MM.1S (cell line): Measurements from ENCODE around the gene TIPIN.

Experiments used
- DNase-seq: peaks from one replicate; pipeline ENCODE4 v3.0.0-alpha.2; 2015
- H2AFZ ChIP-seq: fragments of 300-600 bp; sonication (generic); 2 replicates; pipeline ENCODE4 v1.6.0; 2016; ENCODE audit warnings: antibody characterized with exemption, low read length
- H3F3A ChIP-seq: fragments of 300-600 bp; sonication (generic); 2 replicates; pipeline ENCODE4 v1.6.1; 2016; ENCODE audit warnings: mild to moderate bottlenecking, antibody characterized with exemption, low read length, moderate library complexity, mixed read lengths; ENCODE audit not compliant: insufficient read depth
- H3K27ac ChIP-seq: fragments of 300-600 bp; sonication (generic); 2 replicates; pipeline ENCODE4 v1.5.1; 2016; ENCODE audit warnings: mild to moderate bottlenecking, low read length
- H3K27me3 ChIP-seq: fragments of 300-600 bp; sonication (generic); replicated peaks from 2 replicates; pipeline ENCODE4 v1.6.0; 2016; ENCODE audit warnings: low read length; ENCODE audit not compliant: insufficient read depth
- H3K36me3 ChIP-seq: fragments of 300-600 bp; sonication (generic); replicated peaks from 2 replicates; pipeline ENCODE4 v1.6.1; 2016; ENCODE audit warnings: mild to moderate bottlenecking, low read length, mixed read lengths; ENCODE audit not compliant: insufficient read depth
- H3K4me1 ChIP-seq: fragments of 300-600 bp; sonication (generic); 2 replicates; pipeline ENCODE4 v1.6.1; 2016; ENCODE audit warnings: low read length, mixed read lengths
- H3K4me2 ChIP-seq: fragments of 300-600 bp; sonication (generic); 2 replicates; pipeline ENCODE4 v1.6.0; 2016; ENCODE audit warnings: low read depth, low read length
- H3K4me3 ChIP-seq: fragments of 300-600 bp; sonication (generic); 2 replicates; pipeline ENCODE4 v1.5.1; 2016; ENCODE audit warnings: low read length, mixed read lengths
- H3K79me2 ChIP-seq: fragments of 300-600 bp; sonication (generic); 2 replicates; pipeline ENCODE4 v1.6.1; 2016; ENCODE audit warnings: mixed run types, low read length, mixed read lengths
- H3K9ac ChIP-seq: fragments of 300-600 bp; sonication (generic); 2 replicates; pipeline ENCODE4 v1.6.1; 2016; ENCODE audit warnings: low read length, mixed read lengths
- H3K9me2 ChIP-seq: fragments of 300-600 bp; sonication (generic); replicated peaks from 2 replicates; pipeline ENCODE4 v1.6.1; 2016; ENCODE audit warnings: mild to moderate bottlenecking, low read length, mixed read lengths; ENCODE audit not compliant: insufficient read depth
- H3K9me3 ChIP-seq: fragments of 300-600 bp; sonication (generic); replicated peaks from 2 replicates; pipeline ENCODE4 v1.6.1; 2016; ENCODE audit warnings: mild to moderate bottlenecking, low read length, mixed read lengths; ENCODE audit not compliant: insufficient read depth
- H4K20me1 ChIP-seq: fragments of 300-600 bp; sonication (generic); 2 replicates; pipeline ENCODE4 v1.6.1; 2016; ENCODE audit warnings: mild to moderate bottlenecking, low read length, moderate library complexity, mixed read lengths; ENCODE audit not compliant: insufficient read depth
- EZH2 ChIP-seq: fragments of 300-600 bp; sonication (generic); optimal IDR thresholded peaks from 2 replicates; pipeline ENCODE3; 2017; ENCODE audit warnings: low read depth, mild to moderate bottlenecking, antibody characterized with exemption, low read length, mixed read lengths
- EZH2phosphoT487 ChIP-seq: fragments of 300-600 bp; sonication (generic); IDR thresholded peaks from 2 replicates; pipeline ENCODE4 v1.6.1; 2018; ENCODE audit warnings: antibody characterized with exemption, low read length
- TF ChIP-seq, protein P1 (sequence below): fragments of 300-600 bp; sonication (generic); IDR thresholded peaks from 2 replicates; pipeline ENCODE4 v1.5.1; 2016; ENCODE audit warnings: antibody characterized with exemption, low read length, mixed read lengths

Gene TIPIN

GRCh38 chr15:66402761-66403284, 46.3 kb upstream of the TIPIN start:
- H3K36me3 ChIP-seq, result no peaks in the 10 kb centered on the region
- H3K79me2 ChIP-seq, result peaks cover 99% of the 10 kb centered on the region
- H3F3A ChIP-seq, result no peaks in the 10 kb centered on the region
- H3K4me3 ChIP-seq, result no peak overlapping the region
- peaks cover 14% of the 10 kb centered on the region; the same call in 1 of the 2 replicates for H4K20me1 ChIP-seq
- H3K27ac ChIP-seq, result no peak overlapping the region
- no peak for TF ChIP-seq EZH2phosphoT487
- no peak for TF ChIP-seq EZH2
- TF ChIP-seq, protein P1, sequence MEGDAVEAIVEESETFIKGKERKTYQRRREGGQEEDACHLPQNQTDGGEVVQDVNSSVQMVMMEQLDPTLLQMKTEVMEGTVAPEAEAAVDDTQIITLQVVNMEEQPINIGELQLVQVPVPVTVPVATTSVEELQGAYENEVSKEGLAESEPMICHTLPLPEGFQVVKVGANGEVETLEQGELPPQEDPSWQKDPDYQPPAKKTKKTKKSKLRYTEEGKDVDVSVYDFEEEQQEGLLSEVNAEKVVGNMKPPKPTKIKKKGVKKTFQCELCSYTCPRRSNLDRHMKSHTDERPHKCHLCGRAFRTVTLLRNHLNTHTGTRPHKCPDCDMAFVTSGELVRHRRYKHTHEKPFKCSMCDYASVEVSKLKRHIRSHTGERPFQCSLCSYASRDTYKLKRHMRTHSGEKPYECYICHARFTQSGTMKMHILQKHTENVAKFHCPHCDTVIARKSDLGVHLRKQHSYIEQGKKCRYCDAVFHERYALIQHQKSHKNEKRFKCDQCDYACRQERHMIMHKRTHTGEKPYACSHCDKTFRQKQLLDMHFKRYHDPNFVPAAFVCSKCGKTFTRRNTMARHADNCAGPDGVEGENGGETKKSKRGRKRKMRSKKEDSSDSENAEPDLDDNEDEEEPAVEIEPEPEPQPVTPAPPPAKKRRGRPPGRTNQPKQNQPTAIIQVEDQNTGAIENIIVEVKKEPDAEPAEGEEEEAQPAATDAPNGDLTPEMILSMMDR, result no peak
- no peak overlapping the region for H3K9ac ChIP-seq
- no peak overlapping the region for H3K4me2 ChIP-seq
- H3K27me3 ChIP-seq, result no peaks in the 10 kb centered on the region
- H3K9me2 ChIP-seq, result no peaks in the 10 kb centered on the region
- H2AFZ ChIP-seq, result no peak overlapping the region
- no peaks in the 10 kb centered on the region for H3K9me3 ChIP-seq
- H3K4me1 ChIP-seq, result no peaks in the 10 kb centered on the region
- no peak for DNase-seq

DNA sequence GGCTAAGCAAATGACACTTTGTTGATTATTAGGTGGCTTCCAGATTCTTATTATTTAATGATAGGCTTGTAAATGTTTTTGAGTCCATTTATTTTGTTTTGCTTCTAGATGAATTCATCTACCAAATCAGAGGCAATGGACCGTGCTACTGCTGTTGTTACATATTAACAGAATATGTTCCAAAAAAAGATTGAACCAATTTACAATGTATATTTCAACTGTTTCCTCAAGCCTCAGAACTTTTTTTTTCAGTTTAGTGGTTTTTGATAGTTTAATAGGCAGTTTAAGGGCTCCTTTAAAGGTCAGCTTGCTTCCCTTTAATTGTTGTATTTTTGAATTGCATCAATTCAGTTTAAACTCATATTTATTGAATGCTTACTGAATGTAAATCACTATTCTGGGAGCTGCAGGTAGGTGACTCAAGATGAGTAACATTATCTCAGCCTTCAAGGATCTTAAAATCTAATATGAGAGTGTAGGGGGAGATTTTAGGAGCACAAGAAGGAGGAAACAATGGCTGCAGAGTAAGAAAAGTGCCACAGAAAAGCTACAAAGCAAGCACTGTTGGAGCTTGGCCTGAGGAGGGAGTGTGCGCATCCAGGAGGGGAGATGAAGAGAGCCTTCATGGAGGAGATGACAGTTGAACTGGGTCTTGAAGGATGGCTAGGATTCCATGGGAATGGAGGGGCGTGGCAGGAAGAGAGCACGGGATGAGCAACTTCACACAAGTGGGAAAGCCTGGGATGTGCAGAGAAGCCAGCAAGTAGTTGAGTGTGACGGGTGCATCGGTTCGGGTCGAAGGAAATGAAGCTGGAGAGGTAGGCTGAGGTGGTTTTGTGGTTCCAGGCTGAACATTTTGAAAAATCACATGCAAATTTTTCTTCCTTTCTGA, 44.9 kb upstream of the TIPIN start:
- H3K27me3 ChIP-seq, result no peaks in the 10 kb centered on the region
- no peaks in the 10 kb centered on the region for H3K9me3 ChIP-seq
- no peak for TF ChIP-seq EZH2
- TF ChIP-seq, protein P1, result no peak
- no peak for TF ChIP-seq EZH2phosphoT487
- no peak overlapping the region for H3K9ac ChIP-seq
- no peaks in the 10 kb centered on the region for H3K4me1 ChIP-seq
- H4K20me1 ChIP-seq, result peaks cover 14% of the 10 kb centered on the region; the same call in 1 of the 2 replicates
- DNase-seq, result no peak
- H3K4me2 ChIP-seq, result no peak overlapping the region
- peaks cover 96% of the 10 kb centered on the region for H3K79me2 ChIP-seq
- H3K9me2 ChIP-seq, result no peaks in the 10 kb centered on the region
- H3K27ac ChIP-seq, result no peak overlapping the region
- H3K36me3 ChIP-seq, result no peaks in the 10 kb centered on the region
- no peaks in the 10 kb centered on the region for H3F3A ChIP-seq
- no peak overlapping the region for H3K4me3 ChIP-seq
- no peak overlapping the region for H2AFZ ChIP-seq

- H3K9ac ChIP-seq, result no peak overlapping the region
- no peaks in the 10 kb centered on the region for H3K4me1 ChIP-seq
- no peak for DNase-seq
- no peaks in the 10 kb centered on the region for H3K9me2 ChIP-seq
- H3K4me2 ChIP-seq, result no peak overlapping the region
- no peak for TF ChIP-seq EZH2phosphoT487
- TF ChIP-seq EZH2, result no peak
- no peak overlapping the region for H2AFZ ChIP-seq
- H3K9me3 ChIP-seq, result no peaks in the 10 kb centered on the region
- H3F3A ChIP-seq, result no peaks in the 10 kb centered on the region
- no peak overlapping the region for H3K27ac ChIP-seq
- H4K20me1 ChIP-seq, result peaks cover 7% of the 10 kb centered on the region; the same call in 1 of the 2 replicates
- peaks cover 96% of the 10 kb centered on the region for H3K79me2 ChIP-seq
- no peak overlapping the region for H3K4me3 ChIP-seq
- 0 out of 2 replicates have a peak, but pooled peaks cover 2% of the 10 kb centered on the region for H3K36me3 ChIP-seq
- no peaks in the 10 kb centered on the region for H3K27me3 ChIP-seq
These were observed 43.9 kb upstream of the TIPIN start for GRCh38 chr15:66400351-66400774.
